ENCODE measurements around the gene SMYD1.

The SMYD1 gene

GRCh38 chr2:88116669-88117432 is 49.2 kb downstream of the SMYD1 start:
- H3K27ac ChIP-seq = no peak overlapping the region
- DNase-seq (ENCODE audit: low read depth, low spot score) = no peak

- no peak overlapping the region for H3K27ac ChIP-seq
- no peak for DNase-seq (ENCODE audit: low read depth, low spot score)
Measured at GRCh38 chr2:88117973-88118372, 50.3 kb downstream of the SMYD1 start.

- no peak overlapping the region for H3K27ac ChIP-seq
- no peak for DNase-seq (ENCODE audit: low read depth, low spot score)
Measured at GRCh38 chr2:88121678-88122077, 54.1 kb downstream of the SMYD1 start.

GRCh38 chr2:88122141-88122884 is 54.7 kb downstream of the SMYD1 start:
- no peak overlapping the region for H3K27ac ChIP-seq
- DNase-seq (ENCODE audit: low read depth, low spot score) = no peak

- no peak for DNase-seq (ENCODE audit: low read depth, low spot score)
- no peak overlapping the region for H3K27ac ChIP-seq
Measured at GRCh38 chr2:88123164-88123974, 55.7 kb downstream of the SMYD1 start.

- no peak for DNase-seq (ENCODE audit: low read depth, low spot score)
- no peak overlapping the region for H3K27ac ChIP-seq
Measured at GRCh38 chr2:88123975-88124917, 56.6 kb downstream of the SMYD1 start.

- no peak for DNase-seq (ENCODE audit: low read depth, low spot score)
- no peak overlapping the region for H3K27ac ChIP-seq
Measured at GRCh38 chr2:88125344-88125923, 57.8 kb downstream of the SMYD1 start.

- no peak overlapping the region for H3K27ac ChIP-seq
- no peak for DNase-seq (ENCODE audit: low read depth, low spot score)
Measured at GRCh38 chr2:88125924-88126771, 58.5 kb downstream of the SMYD1 start.

GRCh38 chr2:88126772-88127637 is 59.4 kb downstream of the SMYD1 start:
- no peak overlapping the region for H3K27ac ChIP-seq
- DNase-seq (ENCODE audit: low read depth, low spot score) = no peak

- no peak for DNase-seq (ENCODE audit: low read depth, low spot score)
Measured at GRCh38 chr2:88127638-88127887, 59.9 kb downstream of the SMYD1 start.

GRCh38 chr2:88127888-88128653 is 60.4 kb downstream of the SMYD1 start, which contains the start of gene FABP1:
Gene FABP1, minus strand, starts transcription at chr2:88128062. Its CDS starts 45 bp downstream, at chr2:88128017.
- H3K27ac ChIP-seq = no peak within 1 kb of the TSS
- DNase-seq (ENCODE audit: low read depth, low spot score) = no peak

More at GRCh38 chr2:88127638-88127887, 59.9 kb downstream of the SMYD1 start:
- H3K27ac ChIP-seq = no peak overlapping the region

GRCh38 chr2:88128654-88129312 is 61.2 kb downstream of the SMYD1 start:
- no peak for DNase-seq (ENCODE audit: low read depth, low spot score)
- no peak overlapping the region for H3K27ac ChIP-seq

- no peak for DNase-seq (ENCODE audit: low read depth, low spot score)
- H3K27ac ChIP-seq = no peak overlapping the region
Measured at GRCh38 chr2:88129313-88129959, 61.8 kb downstream of the SMYD1 start.

GRCh38 chr2:88131201-88131998 is 63.8 kb downstream of the SMYD1 start:
- H3K27ac ChIP-seq = no peak overlapping the region
- no peak for DNase-seq (ENCODE audit: low read depth, low spot score)

GRCh38 chr2:88131999-88132368 is 64.4 kb downstream of the SMYD1 start:
- H3K27ac ChIP-seq = no peak overlapping the region
- DNase-seq (ENCODE audit: low read depth, low spot score) = no peak

Data from epithelial cell of prostate (primary cell).